Fibroblast of lung (primary cell): Measurements from ENCODE around the gene NCK2.

Source experiments
- EZH2 ChIP-seq: IDR thresholded peaks from 2 replicates; pipeline ENCODE4 v1.5.1; 2012; ENCODE audit warnings: low read length, control low read depth, mild to moderate bottlenecking; ENCODE audit errors: missing control alignments
- TF ChIP-seq, protein P1 (sequence below), 2 donors: IDR thresholded peaks in 1 of 2; conservative IDR thresholded peaks in 1 of 2; 1 replicate in 1 of 2; 2 replicates in 1 of 2; pipeline ENCODE4 v1.5.1; 2011 to 2012; ENCODE audit warnings: low read length in 2 of 2, control low read depth in 1 of 2, inconsistent platforms in 1 of 2, low read depth in 1 of 2, mild to moderate bottlenecking in 1 of 2

DNA sequence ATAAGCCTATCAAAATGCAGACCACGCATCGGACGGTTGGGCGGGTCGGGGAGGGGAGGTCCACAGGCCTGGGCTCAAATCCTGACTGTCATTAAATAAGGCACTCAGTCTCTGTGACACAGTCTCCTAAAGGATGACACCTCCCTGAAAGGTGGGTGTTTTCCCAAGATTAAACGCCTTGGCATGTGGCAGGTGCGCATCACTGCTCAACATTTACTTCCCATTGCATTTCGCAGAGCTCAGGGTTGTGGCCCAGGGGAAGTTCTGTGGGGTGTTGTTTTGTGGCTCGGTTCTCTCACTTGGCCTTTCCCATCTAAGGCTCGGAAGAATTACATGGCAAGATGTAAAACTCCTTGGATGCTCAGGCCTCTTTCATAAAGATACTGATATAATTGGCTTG, 107.4 kb downstream of the NCK2 start:
- TF ChIP-seq, protein P1, sequence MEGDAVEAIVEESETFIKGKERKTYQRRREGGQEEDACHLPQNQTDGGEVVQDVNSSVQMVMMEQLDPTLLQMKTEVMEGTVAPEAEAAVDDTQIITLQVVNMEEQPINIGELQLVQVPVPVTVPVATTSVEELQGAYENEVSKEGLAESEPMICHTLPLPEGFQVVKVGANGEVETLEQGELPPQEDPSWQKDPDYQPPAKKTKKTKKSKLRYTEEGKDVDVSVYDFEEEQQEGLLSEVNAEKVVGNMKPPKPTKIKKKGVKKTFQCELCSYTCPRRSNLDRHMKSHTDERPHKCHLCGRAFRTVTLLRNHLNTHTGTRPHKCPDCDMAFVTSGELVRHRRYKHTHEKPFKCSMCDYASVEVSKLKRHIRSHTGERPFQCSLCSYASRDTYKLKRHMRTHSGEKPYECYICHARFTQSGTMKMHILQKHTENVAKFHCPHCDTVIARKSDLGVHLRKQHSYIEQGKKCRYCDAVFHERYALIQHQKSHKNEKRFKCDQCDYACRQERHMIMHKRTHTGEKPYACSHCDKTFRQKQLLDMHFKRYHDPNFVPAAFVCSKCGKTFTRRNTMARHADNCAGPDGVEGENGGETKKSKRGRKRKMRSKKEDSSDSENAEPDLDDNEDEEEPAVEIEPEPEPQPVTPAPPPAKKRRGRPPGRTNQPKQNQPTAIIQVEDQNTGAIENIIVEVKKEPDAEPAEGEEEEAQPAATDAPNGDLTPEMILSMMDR (conservative IDR thresholded peaks at IDR 0.05 in 1 of 2, IDR thresholded peaks at IDR 0.05 in 1 of 2; ENCODE audit: low read depth in 1 of 2, low read length in 2 of 2) = no peak
- no peak for TF ChIP-seq EZH2
